Hepatocyte (in vitro differentiated cells): ENCODE measurements around the gene CTNNBIP1.

Source experiments
- EZH2 ChIP-seq: fragments of 200-600 bp; sonication (generic); IDR thresholded peaks from 2 replicates; pipeline ENCODE4 v1.6.1; 2016; ENCODE audit warnings: antibody characterized with exemption, mild to moderate bottlenecking, borderline replicate concordance
- TF ChIP-seq, protein P1 (sequence below): fragments of 200-600 bp; sonication (generic); IDR thresholded peaks from 2 replicates; pipeline ENCODE4 v1.5.1; 2016; ENCODE audit warnings: antibody characterized with exemption, mild to moderate bottlenecking; ENCODE audit not compliant: poor library complexity

DNA sequence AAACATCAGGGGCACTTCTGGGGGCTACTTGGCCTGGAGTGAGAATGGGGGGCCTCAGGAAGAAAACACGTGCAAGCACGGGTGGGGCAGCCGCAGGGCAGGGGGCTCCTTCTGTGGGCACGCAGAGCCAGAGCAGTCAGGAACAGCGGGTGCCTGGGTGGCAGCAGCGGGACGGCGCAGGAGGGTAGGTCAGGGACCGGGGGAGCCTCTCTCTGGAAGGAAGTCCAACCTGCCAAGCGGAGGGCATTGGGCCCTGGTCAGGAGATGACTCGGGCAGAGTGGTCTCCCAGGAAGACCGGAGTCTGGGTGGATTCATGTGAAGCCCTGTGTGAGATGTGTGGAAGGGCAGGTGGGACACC, 27.1 kb downstream of the CTNNBIP1 start:
- TF ChIP-seq, protein P1, sequence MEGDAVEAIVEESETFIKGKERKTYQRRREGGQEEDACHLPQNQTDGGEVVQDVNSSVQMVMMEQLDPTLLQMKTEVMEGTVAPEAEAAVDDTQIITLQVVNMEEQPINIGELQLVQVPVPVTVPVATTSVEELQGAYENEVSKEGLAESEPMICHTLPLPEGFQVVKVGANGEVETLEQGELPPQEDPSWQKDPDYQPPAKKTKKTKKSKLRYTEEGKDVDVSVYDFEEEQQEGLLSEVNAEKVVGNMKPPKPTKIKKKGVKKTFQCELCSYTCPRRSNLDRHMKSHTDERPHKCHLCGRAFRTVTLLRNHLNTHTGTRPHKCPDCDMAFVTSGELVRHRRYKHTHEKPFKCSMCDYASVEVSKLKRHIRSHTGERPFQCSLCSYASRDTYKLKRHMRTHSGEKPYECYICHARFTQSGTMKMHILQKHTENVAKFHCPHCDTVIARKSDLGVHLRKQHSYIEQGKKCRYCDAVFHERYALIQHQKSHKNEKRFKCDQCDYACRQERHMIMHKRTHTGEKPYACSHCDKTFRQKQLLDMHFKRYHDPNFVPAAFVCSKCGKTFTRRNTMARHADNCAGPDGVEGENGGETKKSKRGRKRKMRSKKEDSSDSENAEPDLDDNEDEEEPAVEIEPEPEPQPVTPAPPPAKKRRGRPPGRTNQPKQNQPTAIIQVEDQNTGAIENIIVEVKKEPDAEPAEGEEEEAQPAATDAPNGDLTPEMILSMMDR, result no peak
- no peak for TF ChIP-seq EZH2
